Measurements from ENCODE around the gene HCFC1R1.

DNA sequence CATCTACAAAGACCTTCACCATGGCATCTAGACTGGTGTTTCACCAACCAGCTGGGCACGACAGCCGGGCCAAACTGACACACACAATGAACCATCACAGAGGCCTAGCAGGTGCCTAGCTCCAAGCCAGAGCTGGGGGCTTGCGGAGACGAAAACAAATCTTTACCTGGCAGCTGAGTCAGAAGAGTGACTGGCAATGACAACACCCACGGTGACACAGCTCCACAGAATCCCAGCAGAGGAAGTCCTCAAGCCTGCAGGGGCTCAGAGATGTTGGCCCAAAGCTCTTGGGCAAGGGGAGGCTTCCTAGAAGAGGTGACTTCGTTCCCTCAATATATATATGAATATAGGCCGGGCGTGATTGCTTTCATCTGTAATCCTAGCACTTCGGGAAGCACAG is 27.8 kb upstream of the HCFC1R1 start:
- TF ChIP-seq, protein P1, sequence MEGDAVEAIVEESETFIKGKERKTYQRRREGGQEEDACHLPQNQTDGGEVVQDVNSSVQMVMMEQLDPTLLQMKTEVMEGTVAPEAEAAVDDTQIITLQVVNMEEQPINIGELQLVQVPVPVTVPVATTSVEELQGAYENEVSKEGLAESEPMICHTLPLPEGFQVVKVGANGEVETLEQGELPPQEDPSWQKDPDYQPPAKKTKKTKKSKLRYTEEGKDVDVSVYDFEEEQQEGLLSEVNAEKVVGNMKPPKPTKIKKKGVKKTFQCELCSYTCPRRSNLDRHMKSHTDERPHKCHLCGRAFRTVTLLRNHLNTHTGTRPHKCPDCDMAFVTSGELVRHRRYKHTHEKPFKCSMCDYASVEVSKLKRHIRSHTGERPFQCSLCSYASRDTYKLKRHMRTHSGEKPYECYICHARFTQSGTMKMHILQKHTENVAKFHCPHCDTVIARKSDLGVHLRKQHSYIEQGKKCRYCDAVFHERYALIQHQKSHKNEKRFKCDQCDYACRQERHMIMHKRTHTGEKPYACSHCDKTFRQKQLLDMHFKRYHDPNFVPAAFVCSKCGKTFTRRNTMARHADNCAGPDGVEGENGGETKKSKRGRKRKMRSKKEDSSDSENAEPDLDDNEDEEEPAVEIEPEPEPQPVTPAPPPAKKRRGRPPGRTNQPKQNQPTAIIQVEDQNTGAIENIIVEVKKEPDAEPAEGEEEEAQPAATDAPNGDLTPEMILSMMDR (IDR thresholded peaks at IDR 0.05) = no peak
- TF ChIP-seq POLR2A (IDR thresholded peaks at IDR 0.05) = no peak
- no peak for TF ChIP-seq EP300 (IDR thresholded peaks at IDR 0.05)
- TF ChIP-seq POLR2AphosphoS5 (IDR thresholded peaks at IDR 0.05) = no peak

All from sigmoid colon (tissue), 4 donors.